ENCODE data around the gene NKX2-3. TPM values are rescaled to one million over a fixed set of nuclear protein-coding genes. Genes with fewer than 3 reads are reported as not detected.

NKX2-3 gene
- total RNA-seq, 1 experiment from 2014 or later = not detected

DNA sequence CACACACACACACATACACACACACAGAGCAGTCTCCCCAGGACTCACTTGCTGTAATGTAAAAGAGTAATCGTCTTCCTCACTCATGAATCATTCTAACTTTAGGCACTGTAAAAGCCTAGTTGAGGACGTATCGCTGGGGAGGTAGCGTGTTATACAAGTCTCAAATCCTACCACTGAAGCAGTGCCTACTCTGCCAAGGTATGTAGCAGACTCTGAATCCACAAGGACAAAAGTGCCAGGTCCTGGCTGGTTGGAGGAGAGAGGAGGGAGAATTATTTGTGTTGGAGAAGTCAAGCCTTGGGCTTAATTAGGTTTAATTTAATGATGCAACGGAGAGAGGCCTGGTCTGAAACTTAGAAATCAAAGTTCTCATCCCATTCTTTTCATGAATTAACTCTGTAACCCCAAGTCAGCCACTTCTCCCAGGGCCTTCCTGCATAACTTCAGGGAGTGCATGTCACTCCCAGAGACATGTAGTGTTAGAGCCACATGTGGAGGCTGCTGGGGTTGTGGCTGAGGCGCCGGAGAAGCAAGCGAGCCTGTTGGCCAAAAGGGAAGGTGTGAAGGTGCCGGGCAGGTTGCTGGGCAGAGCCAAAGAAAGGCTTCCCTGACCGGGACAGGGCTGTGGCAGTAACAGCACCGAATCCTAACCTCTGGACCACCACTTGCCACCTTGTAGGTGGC lies 36.7 kb downstream of the NKX2-3 start:
- Histone ChIP-seq H3K9ac (ENCODE audit: low read length) (no peak overlapping the region), H3K79me2 (ENCODE audit: insufficient read depth, low read length) (no peaks in the 10 kb centered on the region), H3K27ac (ENCODE audit: low read depth, low read length) (no peak overlapping the region), H3K4me2 (ENCODE audit: low read length) (no peak overlapping the region), H3K9me3 (ENCODE audit: control insufficient read depth in 1 of 2, insufficient read depth in 1 of 2, low read depth in 1 of 2, low read length in 2 of 2) (no peaks in the 10 kb centered on the region), H4K20me1 (ENCODE audit: insufficient read depth) (no peaks in the 10 kb centered on the region), H3K4me1 (ENCODE audit: control insufficient read depth in 1 of 2, insufficient read depth in 2 of 2, low read length in 2 of 2) (no peaks in the 10 kb centered on the region), H3K36me3 (ENCODE audit: control insufficient read depth in 1 of 2, insufficient read depth in 2 of 2, low read length in 2 of 2) (no peaks in the 10 kb centered on the region), H3K4me3 (replicated peaks in 1 of 2; ENCODE audit: low read depth in 1 of 2, low read length in 2 of 2) (no peak overlapping the region), H3K27me3 (ENCODE audit: insufficient read depth, low read length) (no peaks in the 10 kb centered on the region), H2AFZ (ENCODE audit: low read depth, low read length, poor library complexity, severe bottlenecking) (no peak overlapping the region), H3K9me2 (ENCODE audit: insufficient read depth) (no peaks in the 10 kb centered on the region)
- DNase-seq (ENCODE audit: low read depth, low spot score) (no peak), ATAC-seq (no peak)
- ChIA-PET POLR2A (no interaction called here), RAD21 (ENCODE audit: low non-redundant PET in 1 of 2, low total read pairs in 2 of 2, uncharacterized antibody in 2 of 2, unreplicated experiment in 2 of 2) (no interaction called here), CTCF (no interaction called here)
- intact Hi-C loops (cut with micrococcal nuclease) = no loop called here
- BruUV-seq (replicated peaks) = no TSS peak
- TF ChIP-seq JUND (IDR thresholded peaks at IDR 0.05) (no peak), ZNF274 (IDR thresholded peaks at IDR 0.05; ENCODE audit: low read depth, low read length) (no peak), ELF1 (IDR thresholded peaks at IDR 0.05; ENCODE audit: borderline replicate concordance, low read depth) (no peak), TCF7L2 (IDR thresholded peaks at IDR 0.05; ENCODE audit: borderline replicate concordance, extremely low read depth, insufficient read depth, insufficient read length) (no peak), EZH2phosphoT487 (IDR thresholded peaks at IDR 0.05; ENCODE audit: borderline replicate concordance) (no peak), EGR1 (IDR thresholded peaks at IDR 0.05; ENCODE audit: low read depth) (no peak), POLR2A (IDR thresholded peaks at IDR 0.05; ENCODE audit: borderline replicate concordance, extremely low read depth, insufficient read depth, insufficient read length) (no peak)
- TF ChIP-seq, protein P1, sequence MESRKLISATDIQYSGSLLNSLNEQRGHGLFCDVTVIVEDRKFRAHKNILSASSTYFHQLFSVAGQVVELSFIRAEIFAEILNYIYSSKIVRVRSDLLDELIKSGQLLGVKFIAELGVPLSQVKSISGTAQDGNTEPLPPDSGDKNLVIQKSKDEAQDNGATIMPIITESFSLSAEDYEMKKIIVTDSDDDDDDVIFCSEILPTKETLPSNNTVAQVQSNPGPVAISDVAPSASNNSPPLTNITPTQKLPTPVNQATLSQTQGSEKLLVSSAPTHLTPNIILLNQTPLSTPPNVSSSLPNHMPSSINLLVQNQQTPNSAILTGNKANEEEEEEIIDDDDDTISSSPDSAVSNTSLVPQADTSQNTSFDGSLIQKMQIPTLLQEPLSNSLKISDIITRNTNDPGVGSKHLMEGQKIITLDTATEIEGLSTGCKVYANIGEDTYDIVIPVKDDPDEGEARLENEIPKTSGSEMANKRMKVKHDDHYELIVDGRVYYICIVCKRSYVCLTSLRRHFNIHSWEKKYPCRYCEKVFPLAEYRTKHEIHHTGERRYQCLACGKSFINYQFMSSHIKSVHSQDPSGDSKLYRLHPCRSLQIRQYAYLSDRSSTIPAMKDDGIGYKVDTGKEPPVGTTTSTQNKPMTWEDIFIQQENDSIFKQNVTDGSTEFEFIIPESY (IDR thresholded peaks at IDR 0.05; ENCODE audit: extremely low read depth, insufficient replicate concordance, low read length) = no peak
- TF ChIP-seq, protein P2, sequence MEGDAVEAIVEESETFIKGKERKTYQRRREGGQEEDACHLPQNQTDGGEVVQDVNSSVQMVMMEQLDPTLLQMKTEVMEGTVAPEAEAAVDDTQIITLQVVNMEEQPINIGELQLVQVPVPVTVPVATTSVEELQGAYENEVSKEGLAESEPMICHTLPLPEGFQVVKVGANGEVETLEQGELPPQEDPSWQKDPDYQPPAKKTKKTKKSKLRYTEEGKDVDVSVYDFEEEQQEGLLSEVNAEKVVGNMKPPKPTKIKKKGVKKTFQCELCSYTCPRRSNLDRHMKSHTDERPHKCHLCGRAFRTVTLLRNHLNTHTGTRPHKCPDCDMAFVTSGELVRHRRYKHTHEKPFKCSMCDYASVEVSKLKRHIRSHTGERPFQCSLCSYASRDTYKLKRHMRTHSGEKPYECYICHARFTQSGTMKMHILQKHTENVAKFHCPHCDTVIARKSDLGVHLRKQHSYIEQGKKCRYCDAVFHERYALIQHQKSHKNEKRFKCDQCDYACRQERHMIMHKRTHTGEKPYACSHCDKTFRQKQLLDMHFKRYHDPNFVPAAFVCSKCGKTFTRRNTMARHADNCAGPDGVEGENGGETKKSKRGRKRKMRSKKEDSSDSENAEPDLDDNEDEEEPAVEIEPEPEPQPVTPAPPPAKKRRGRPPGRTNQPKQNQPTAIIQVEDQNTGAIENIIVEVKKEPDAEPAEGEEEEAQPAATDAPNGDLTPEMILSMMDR (IDR thresholded peaks at IDR 0.05 in 2 of 3, conservative IDR thresholded peaks at IDR 0.05 in 1 of 3; ENCODE audit: borderline replicate concordance in 1 of 3, insufficient read depth in 1 of 3, low read depth in 2 of 3, low read length in 2 of 3) = no peak
- TF ChIP-seq, protein P3, sequence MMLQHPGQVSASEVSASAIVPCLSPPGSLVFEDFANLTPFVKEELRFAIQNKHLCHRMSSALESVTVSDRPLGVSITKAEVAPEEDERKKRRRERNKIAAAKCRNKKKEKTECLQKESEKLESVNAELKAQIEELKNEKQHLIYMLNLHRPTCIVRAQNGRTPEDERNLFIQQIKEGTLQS (IDR thresholded peaks at IDR 0.05) = no peak
